ENCODE measurements around the gene ZNF385D.
"Not testable (repeated sequence)": the region's sequence is repeated elsewhere in the genome, so short reads cannot be mapped to it uniquely, and the experiment has no call there.

The ZNF385D gene

GRCh38 chr3:21405671-21406667 lies 345.0 kb downstream of the ZNF385D start:
- Histone ChIP-seq H3K27me3 (ENCODE audit: low read depth) (no peaks in the 10 kb centered on the region), H3K9me3 (no peaks in the 10 kb centered on the region), H3K4me1 (no peaks in the 10 kb centered on the region), H3K4me3 (no peak overlapping the region), H3K36me3 (replicated peaks) (no peaks in the 10 kb centered on the region)
- in situ Hi-C loops (cut with MboI; ENCODE audit: low sequenced_read_pairs), result no loop called here
- DNase-seq (ENCODE audit: low spot score in 2 of 2), result no peak

GRCh38 chr3:21398461-21398860 lies 352.5 kb downstream of the ZNF385D start:
- in situ Hi-C loops (cut with MboI; ENCODE audit: low sequenced_read_pairs), result no loop called here
- Histone ChIP-seq H3K4me1 (no peaks in the 10 kb centered on the region), H3K36me3 (replicated peaks) (no peaks in the 10 kb centered on the region), H3K9me3 (no peaks in the 10 kb centered on the region), H3K4me3 (no peak overlapping the region), H3K27me3 (ENCODE audit: low read depth) (no peaks in the 10 kb centered on the region)
- no peak for DNase-seq (ENCODE audit: low spot score in 2 of 2)

- in situ Hi-C loops (cut with MboI; ENCODE audit: low sequenced_read_pairs), result no loop called here
- Histone ChIP-seq H3K27me3 (ENCODE audit: low read depth) (no peaks in the 10 kb centered on the region), H3K4me3 (no peak overlapping the region), H3K9me3 (no peaks in the 10 kb centered on the region), H3K4me1 (no peaks in the 10 kb centered on the region), H3K36me3 (replicated peaks) (no peaks in the 10 kb centered on the region)
- DNase-seq (ENCODE audit: low spot score in 2 of 2), result no peak
Observed at GRCh38 chr3:21393683-21394311, 357.2 kb downstream of the ZNF385D start.

GRCh38 chr3:21392526-21392925 lies 358.5 kb downstream of the ZNF385D start:
- Histone ChIP-seq H3K4me3 (no peak overlapping the region), H3K4me1 (no peaks in the 10 kb centered on the region), H3K36me3 (replicated peaks) (no peaks in the 10 kb centered on the region), H3K27me3 (ENCODE audit: low read depth) (no peaks in the 10 kb centered on the region), H3K9me3 (no peaks in the 10 kb centered on the region)
- no peak for DNase-seq (ENCODE audit: low spot score in 2 of 2)
- in situ Hi-C loops (cut with MboI; ENCODE audit: low sequenced_read_pairs), result no loop called here

GRCh38 chr3:21390856-21391255 lies 360.2 kb downstream of the ZNF385D start:
- Histone ChIP-seq H3K4me1 (no peaks in the 10 kb centered on the region), H3K4me3 (no peak overlapping the region), H3K9me3 (0 out of 2 replicates have a peak, but pooled peaks cover 1% of the 10 kb centered on the region), H3K27me3 (ENCODE audit: low read depth) (no peaks in the 10 kb centered on the region), H3K36me3 (replicated peaks) (no peaks in the 10 kb centered on the region)
- in situ Hi-C loops (cut with MboI; ENCODE audit: low sequenced_read_pairs), result no loop called here
- DNase-seq (ENCODE audit: low spot score in 2 of 2), result no peak

GRCh38 chr3:21390136-21390535 lies 360.9 kb downstream of the ZNF385D start:
- in situ Hi-C loops (cut with MboI; ENCODE audit: low sequenced_read_pairs), result no loop called here
- H3K4me1 ChIP-seq, result peaks cover 2% of the 10 kb centered on the region
- no peaks in the 10 kb centered on the region for H3K36me3 ChIP-seq (replicated peaks)
- H3K9me3 ChIP-seq, result peaks cover 4% of the 10 kb centered on the region; the same call in 1 of the 2 replicates
- DNase-seq (ENCODE audit: low spot score in 2 of 2), result no peak
- no peaks in the 10 kb centered on the region for H3K27me3 ChIP-seq (ENCODE audit: low read depth)
- H3K4me3 ChIP-seq, result no peak overlapping the region

- H3K4me3 ChIP-seq; in situ Hi-C loops (cut with MboI; ENCODE audit: low sequenced_read_pairs); DNase-seq (ENCODE audit: low spot score in 2 of 2); H3K9me3 ChIP-seq; H3K27me3 ChIP-seq (ENCODE audit: low read depth); H3K36me3 ChIP-seq (replicated peaks): not testable (repeated sequence)
- peaks cover 11% of the 10 kb centered on the region for H3K4me1 ChIP-seq
Observed at GRCh38 chr3:21387142-21387826, 363.7 kb downstream of the ZNF385D start.

GRCh38 chr3:21378036-21378435 lies 373.0 kb downstream of the ZNF385D start:
- H3K4me3 ChIP-seq; in situ Hi-C loops (cut with MboI; ENCODE audit: low sequenced_read_pairs); H3K27me3 ChIP-seq (ENCODE audit: low read depth): not testable (repeated sequence)

GRCh38 chr3:21377071-21377769 lies 373.8 kb downstream of the ZNF385D start:
- no peak overlapping the region for H3K4me3 ChIP-seq
- in situ Hi-C loops (cut with MboI; ENCODE audit: low sequenced_read_pairs), result no loop called here

More at GRCh38 chr3:21378036-21378435, 373.0 kb downstream of the ZNF385D start:
- DNase-seq (ENCODE audit: low spot score in 2 of 2); H3K9me3 ChIP-seq; H3K36me3 ChIP-seq (replicated peaks); H3K4me1 ChIP-seq: not testable (repeated sequence)

GRCh38 chr3:21372316-21372715 lies 378.7 kb downstream of the ZNF385D start:
- no peak overlapping the region for H3K4me3 ChIP-seq
- no peaks in the 10 kb centered on the region for H3K36me3 ChIP-seq (replicated peaks)
- H3K27me3 ChIP-seq (ENCODE audit: low read depth), result peaks cover 2% of the 10 kb centered on the region
- H3K4me1 ChIP-seq, result peaks cover 2% of the 10 kb centered on the region; the same call in 1 of the 2 replicates
- no peaks in the 10 kb centered on the region; the same call in 1 of the 2 replicates for H3K9me3 ChIP-seq
- DNase-seq (ENCODE audit: low spot score in 2 of 2), result no peak
- in situ Hi-C loops (cut with MboI; ENCODE audit: low sequenced_read_pairs), result no loop called here

More at GRCh38 chr3:21377071-21377769, 373.8 kb downstream of the ZNF385D start:
- Histone ChIP-seq H3K9me3 (no peaks in the 10 kb centered on the region), H3K4me1 (peaks cover 2% of the 10 kb centered on the region; the same call in 1 of the 2 replicates), H3K27me3 (ENCODE audit: low read depth) (no peaks in the 10 kb centered on the region; the same call in none of the 2 replicates), H3K36me3 (replicated peaks) (no peaks in the 10 kb centered on the region)
- no peak for DNase-seq (ENCODE audit: low spot score in 2 of 2)

Data from HAP-1 (cell line).